PFSK-1 (cell line): Measurements from ENCODE around the gene MYO7B.

Source experiments
- FOXP2 ChIP-seq: optimal IDR thresholded peaks from 2 replicates; pipeline ENCODE3; 2011; ENCODE audit warnings: borderline replicate concordance, control low read depth, inconsistent platforms; ENCODE audit not compliant: insufficient read depth; ENCODE audit errors: extremely low read length, extremely low read depth
- POLR2AphosphoS5 ChIP-seq: IDR thresholded peaks from 2 replicates; pipeline ENCODE4 v1.6.1; 2012; ENCODE audit warnings: low read depth, mild to moderate bottlenecking, control low read depth, low read length, moderate library complexity
- REST ChIP-seq, 2 experiments: IDR thresholded peaks; 2 replicates each; pipeline versions ENCODE4 v1.6.1 to v1.8.0; 2011 to 2012; ENCODE audit warnings: low read depth in 2 of 2, low read length in 2 of 2, control low read depth in 1 of 2, inconsistent platforms in 1 of 2, mild to moderate bottlenecking in 1 of 2, moderate library complexity in 1 of 2; ENCODE audit not compliant: insufficient read depth in 1 of 2
- SIN3A ChIP-seq: IDR thresholded peaks from 2 replicates; pipeline ENCODE4 v1.6.1; 2012; ENCODE audit warnings: mild to moderate bottlenecking, low read length, moderate library complexity, borderline replicate concordance; ENCODE audit not compliant: insufficient read depth
- TAF1 ChIP-seq: IDR thresholded peaks from 2 replicates; pipeline ENCODE4 v1.6.1; 2012; ENCODE audit warnings: low read length, control low read depth, borderline replicate concordance; ENCODE audit not compliant: insufficient read depth

The MYO7B gene

GRCh38 chr2:127594116-127594591 is 58.7 kb downstream of the MYO7B start:
- no peak for TF ChIP-seq REST (IDR thresholded peaks at IDR 0.05; ENCODE audit: insufficient read depth in 1 of 2, low read depth in 2 of 2, low read length in 2 of 2)
- no peak for TF ChIP-seq FOXP2
- TF ChIP-seq POLR2AphosphoS5: no peak
- TF ChIP-seq TAF1: no peak
- TF ChIP-seq SIN3A: no peak

GRCh38 chr2:127596311-127597045 is 61.0 kb downstream of the MYO7B start:
- TF ChIP-seq SIN3A (no peak), TAF1 (no peak), REST (IDR thresholded peaks at IDR 0.05; ENCODE audit: insufficient read depth in 1 of 2, low read depth in 2 of 2, low read length in 2 of 2) (no peak), POLR2AphosphoS5 (no peak), FOXP2 (no peak)

GRCh38 chr2:127597046-127597983 is 61.8 kb downstream of the MYO7B start:
- TF ChIP-seq TAF1 (no peak), POLR2AphosphoS5 (no peak), SIN3A (no peak), REST (IDR thresholded peaks at IDR 0.05; ENCODE audit: insufficient read depth in 1 of 2, low read depth in 2 of 2, low read length in 2 of 2) (no peak), FOXP2 (no peak)

- TF ChIP-seq SIN3A (no peak), POLR2AphosphoS5 (no peak), REST (IDR thresholded peaks at IDR 0.05; ENCODE audit: insufficient read depth in 1 of 2, low read depth in 2 of 2, low read length in 2 of 2) (no peak), FOXP2 (no peak), TAF1 (no peak)
Measured at GRCh38 chr2:127597984-127598380, 62.5 kb downstream of the MYO7B start.
